ENCODE data around the gene INHA. TPM values are rescaled to one million over a fixed set of nuclear protein-coding genes. Genes with fewer than 3 reads are reported as not detected.

INHA gene
- total RNA-seq, 2 experiments from 2014 or later, result not detected

DNA sequence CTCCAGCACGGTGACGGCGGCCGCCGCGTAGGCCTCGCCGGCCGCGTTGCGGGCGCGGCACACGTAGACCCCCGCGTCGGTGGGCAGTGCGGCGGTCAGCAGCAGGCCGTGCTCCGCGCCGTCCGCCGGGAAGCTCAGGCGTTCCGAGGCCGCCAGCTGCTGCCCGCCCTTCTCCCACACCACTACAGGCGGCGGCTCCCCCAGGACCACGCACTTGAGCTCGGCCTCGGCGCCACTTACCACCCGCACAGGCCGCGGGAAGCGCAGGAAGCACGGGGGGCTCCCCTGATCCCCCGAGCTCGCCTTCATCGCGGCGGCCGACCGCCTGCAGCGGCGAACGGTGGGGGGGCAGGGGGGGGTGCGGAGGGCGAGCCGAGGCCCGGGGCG lies 1.2 kb upstream of the INHA start:
- Mint-ChIP-seq H3K9me3 (no peaks in the 10 kb centered on the region), H3K36me3 (no peaks in the 10 kb centered on the region), H3K27me3 (peaks cover 38% of the 10 kb centered on the region), H3K4me3 (no peak overlapping the region), H3K4me1 (ENCODE audit: low read depth) (no peaks in the 10 kb centered on the region), H3K27ac (no peak overlapping the region)
- ChIA-PET POLR2A (no interaction called here), CTCF (interaction anchor here (1.5 to 2.1 kb wide), 3 partner anchors 10 to 75 kb away, joined by 3 to 24 read pairs (median 4); no protein-coding TSS in a partner anchor)
- DNase-seq, result no peak
- intact Hi-C loops (cut with micrococcal nuclease), result no loop called here

DNA sequence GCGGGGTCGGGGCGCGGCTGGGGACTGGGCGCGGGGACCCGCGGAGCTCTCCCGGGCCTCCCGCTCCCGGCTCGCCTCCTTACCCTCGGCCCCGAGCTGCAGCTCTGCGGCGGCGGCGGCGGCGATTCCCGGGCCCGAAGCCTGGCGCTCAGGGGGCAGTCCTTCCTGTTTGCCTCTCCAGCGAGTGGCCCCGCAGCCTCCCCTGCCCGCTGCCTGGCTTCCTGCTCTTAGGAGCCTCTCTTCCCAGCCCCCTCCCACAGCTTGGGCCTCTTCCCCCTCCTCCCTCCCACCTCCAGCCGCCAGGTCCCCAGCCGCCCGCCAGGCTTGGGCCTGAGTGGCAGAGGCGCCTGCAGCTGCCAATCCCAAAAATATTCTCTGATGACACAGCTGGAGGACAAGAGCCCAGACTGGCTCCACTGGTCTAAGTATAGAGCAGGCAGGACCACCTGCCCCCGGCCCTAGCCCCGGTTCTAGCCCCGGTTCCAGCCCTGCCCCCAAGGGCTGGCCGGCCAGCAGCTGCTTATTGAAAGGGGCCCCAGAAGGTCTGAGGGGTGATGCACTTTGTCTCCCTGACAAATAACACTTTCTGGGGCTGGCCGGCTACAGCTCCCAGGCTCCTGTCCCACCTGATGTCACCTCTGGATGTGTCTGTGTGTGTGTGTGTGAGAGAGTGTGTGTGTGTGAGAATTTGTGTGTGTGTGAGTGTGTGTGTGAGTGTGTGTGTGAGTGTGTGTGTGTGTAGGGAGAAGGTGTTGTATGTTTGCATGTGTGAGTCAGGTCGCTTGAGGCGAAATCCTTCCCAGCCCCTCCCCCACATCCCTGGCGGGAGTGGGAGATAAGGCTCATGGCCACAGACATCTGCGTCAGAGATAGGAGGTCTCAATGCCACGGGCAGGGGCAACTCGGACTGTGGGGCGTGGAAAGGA lies 536 bp upstream of the INHA start, which contains the start of gene OBSL1:
TSS of gene OBSL1 (minus strand) at position 229 of the 926 bp plus-strand sequence. CDS start 307 bp downstream, outside the sequence.
- no peaks in the 10 kb centered on the region for H3K4me1 Mint-ChIP-seq (ENCODE audit: low read depth)
- H3K36me3 Mint-ChIP-seq, result no peaks in the 10 kb centered on the region
- POLR2A ChIA-PET, result no interaction called here
- no peak for DNase-seq
- CTCF ChIA-PET, result interaction anchor here (1.5 to 2.1 kb wide), 3 partner anchors 11 to 76 kb away, joined by 3 to 24 read pairs (median 4); no protein-coding TSS in a partner anchor
- no peak within 1 kb of the TSS for H3K27ac Mint-ChIP-seq
- peaks cover 38% of the 10 kb centered on the region for H3K27me3 Mint-ChIP-seq
- H3K9me3 Mint-ChIP-seq, result no peaks in the 10 kb centered on the region
- intact Hi-C loops (cut with micrococcal nuclease), result no loop called here
- peak within 1 kb of the TSS; percentile 37 for H3K4me3 Mint-ChIP-seq

DNA sequence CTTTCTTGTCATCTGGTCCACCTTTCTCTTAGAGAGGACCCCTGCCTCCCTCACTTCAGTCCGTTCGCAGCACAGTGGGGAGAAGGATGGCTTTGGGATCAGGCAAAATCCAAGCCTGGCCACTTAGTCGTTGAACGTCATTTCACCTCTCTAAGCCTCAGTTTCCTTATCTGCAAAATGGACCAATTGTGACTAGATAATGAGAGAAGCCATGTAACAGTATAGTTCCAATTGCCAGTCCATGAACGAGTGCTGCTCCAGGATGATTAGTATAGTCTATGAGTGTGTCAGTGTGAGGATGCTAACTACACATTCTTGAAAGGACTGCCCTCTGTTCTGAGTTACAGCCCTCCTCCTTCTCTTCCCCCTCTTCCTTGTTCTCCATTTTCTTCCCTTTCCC lies 1.1 kb downstream of the INHA start:
- H3K36me3 Mint-ChIP-seq, result no peaks in the 10 kb centered on the region
- POLR2A ChIA-PET, result no interaction called here
- DNase-seq, result no peak
- H3K4me3 Mint-ChIP-seq, result no peak overlapping the region
- H3K4me1 Mint-ChIP-seq (ENCODE audit: low read depth), result no peaks in the 10 kb centered on the region
- intact Hi-C loops (cut with micrococcal nuclease), result no loop called here
- H3K27me3 Mint-ChIP-seq, result peaks cover 40% of the 10 kb centered on the region
- no peaks in the 10 kb centered on the region for H3K9me3 Mint-ChIP-seq
- H3K27ac Mint-ChIP-seq, result no peak overlapping the region
- CTCF ChIA-PET, result interaction anchor here (0.6 kb wide), 1 partner anchor 11 kb away, joined by 4 read pairs; no protein-coding TSS in a partner anchor

DNA sequence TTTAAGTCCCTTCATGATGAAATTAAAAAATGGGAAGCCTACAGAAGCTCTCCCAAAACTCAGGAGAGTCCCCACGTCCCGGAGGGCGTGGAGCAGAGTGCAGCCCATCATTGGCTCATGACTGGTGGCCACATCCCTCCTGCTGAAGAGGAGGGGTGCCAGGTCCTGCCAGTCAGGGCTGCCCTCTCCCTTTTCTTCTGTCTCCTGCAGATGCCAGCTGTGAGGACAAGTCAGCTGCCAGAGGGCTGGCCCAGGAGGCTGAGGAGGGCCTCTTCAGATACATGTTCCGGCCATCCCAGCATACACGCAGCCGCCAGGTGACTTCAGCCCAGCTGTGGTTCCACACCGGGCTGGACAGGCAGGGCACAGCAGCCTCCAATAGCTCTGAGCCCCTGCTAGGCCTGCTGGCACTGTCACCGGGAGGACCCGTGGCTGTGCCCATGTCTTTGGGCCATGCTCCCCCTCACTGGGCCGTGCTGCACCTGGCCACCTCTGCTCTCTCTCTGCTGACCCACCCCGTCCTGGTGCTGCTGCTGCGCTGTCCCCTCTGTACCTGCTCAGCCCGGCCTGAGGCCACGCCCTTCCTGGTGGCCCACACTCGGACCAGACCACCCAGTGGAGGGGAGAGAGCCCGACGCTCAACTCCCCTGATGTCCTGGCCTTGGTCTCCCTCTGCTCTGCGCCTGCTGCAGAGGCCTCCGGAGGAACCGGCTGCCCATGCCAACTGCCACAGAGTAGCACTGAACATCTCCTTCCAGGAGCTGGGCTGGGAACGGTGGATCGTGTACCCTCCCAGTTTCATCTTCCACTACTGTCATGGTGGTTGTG lies 2.6 kb downstream of the INHA start:
- no peaks in the 10 kb centered on the region for H3K9me3 Mint-ChIP-seq

DNA sequence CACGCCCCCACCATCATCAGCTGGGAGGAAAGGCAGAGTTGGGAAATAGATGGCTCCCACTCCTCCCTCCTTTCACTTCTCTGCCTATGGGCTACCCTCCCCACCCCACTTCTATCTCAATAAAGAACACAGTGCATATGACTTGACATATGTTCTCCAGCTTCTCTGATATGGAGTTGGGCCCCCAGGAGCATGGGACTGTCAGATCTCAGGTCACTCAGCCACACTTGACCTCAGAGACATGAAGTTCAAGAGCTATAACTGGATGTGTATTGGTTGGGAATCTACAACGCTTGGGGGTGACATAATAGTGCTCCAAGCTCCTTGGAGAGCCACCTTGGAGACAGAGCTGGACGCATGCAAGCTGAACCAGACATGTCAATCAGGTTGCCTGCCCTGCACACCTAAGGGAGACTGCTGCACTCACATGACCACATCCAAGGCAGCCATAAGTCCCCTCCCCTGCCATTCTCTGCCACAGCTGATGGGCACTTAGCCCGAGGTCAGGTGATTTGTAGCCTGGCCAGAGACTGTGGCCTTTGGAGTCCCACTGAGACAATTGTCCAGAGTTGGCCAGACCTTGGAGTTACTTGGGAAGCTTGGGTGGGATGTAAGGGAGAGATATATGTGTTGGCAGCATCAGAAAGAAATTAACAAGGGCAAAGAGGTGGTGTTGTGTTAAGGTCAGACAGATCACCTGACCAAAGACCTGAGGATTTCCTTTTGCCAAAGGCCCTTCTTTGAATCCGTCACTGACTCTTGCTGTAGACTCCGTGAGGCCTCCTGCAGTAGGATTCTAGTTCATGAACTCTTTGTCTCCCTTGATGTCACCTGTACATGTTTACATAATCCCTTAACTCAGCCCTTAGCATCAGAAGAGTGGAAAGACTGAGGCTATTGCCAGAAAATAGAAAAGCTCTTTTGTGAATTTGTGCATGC lies 3.7 kb downstream of the INHA start:
- POLR2A ChIA-PET, result no interaction called here
- no peaks in the 10 kb centered on the region for H3K4me1 Mint-ChIP-seq (ENCODE audit: low read depth)
- CTCF ChIA-PET, result interaction anchor here (1.2 kb wide), 1 partner anchor 16 kb away, joined by 5 read pairs; no protein-coding TSS in a partner anchor
- intact Hi-C loops (cut with micrococcal nuclease), result no loop called here
- no peak overlapping the region for H3K27ac Mint-ChIP-seq
- no peak for DNase-seq
- no peaks in the 10 kb centered on the region for H3K36me3 Mint-ChIP-seq
- peaks cover 24% of the 10 kb centered on the region for H3K27me3 Mint-ChIP-seq
- H3K4me3 Mint-ChIP-seq, result no peak overlapping the region
- no peaks in the 10 kb centered on the region for H3K9me3 Mint-ChIP-seq

More for the DNA sequence above, 2.6 kb downstream of the INHA start:
- H3K4me1 Mint-ChIP-seq (ENCODE audit: low read depth), result no peaks in the 10 kb centered on the region
- no peaks in the 10 kb centered on the region for H3K36me3 Mint-ChIP-seq
- ChIA-PET POLR2A (no interaction called here), CTCF (no interaction called here)
- H3K4me3 Mint-ChIP-seq, result no peak overlapping the region
- DNase-seq, result no peak
- intact Hi-C loops (cut with micrococcal nuclease), result no loop called here
- peaks cover 30% of the 10 kb centered on the region for H3K27me3 Mint-ChIP-seq
- H3K27ac Mint-ChIP-seq, result no peak overlapping the region

DNA sequence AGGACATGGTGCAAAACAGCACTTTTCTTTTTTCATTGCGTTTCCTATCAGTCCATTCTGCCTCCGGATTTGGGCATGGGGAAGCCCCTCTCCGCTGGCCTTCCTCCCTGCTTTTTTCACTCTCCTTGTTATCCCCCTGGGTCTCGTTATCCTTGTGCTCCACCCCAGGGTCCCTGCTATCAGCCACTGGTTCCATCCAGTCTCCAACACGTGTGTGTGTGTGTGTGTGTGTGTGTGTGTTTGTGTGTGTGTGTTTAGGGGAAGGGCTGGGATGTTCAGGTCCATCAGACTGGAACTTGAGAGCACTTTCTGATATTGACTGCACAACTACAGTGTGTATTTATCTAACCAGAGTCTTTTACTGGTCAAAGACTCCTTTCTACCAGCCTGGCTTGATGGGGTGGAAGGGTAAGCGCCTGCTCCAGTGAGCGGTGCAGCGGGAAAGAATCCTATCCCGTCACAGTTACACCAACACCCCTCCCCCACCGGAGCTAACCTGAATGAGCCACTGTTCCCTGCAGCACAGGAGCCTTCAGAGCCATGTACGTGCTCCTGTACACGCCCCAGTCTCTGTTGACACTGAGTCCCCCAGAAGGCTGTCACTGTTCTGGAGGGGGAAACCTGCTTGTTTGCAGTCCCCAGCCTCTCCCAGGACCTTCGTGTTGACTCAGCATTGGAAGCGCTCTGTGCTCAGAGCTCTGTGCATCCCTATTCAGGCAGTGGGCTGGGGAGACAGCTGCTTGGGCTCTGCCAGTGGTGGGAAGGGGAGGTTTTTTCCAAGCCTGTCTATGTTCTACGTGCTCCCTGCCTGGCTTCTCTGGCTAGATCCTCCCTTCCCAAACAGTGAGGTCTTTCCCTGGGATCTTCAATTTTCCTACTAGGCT lies 4.6 kb downstream of the INHA start:
- intact Hi-C loops (cut with micrococcal nuclease), result no loop called here
- Mint-ChIP-seq H3K4me1 (ENCODE audit: low read depth) (no peaks in the 10 kb centered on the region), H3K9me3 (no peaks in the 10 kb centered on the region), H3K27ac (no peak overlapping the region), H3K4me3 (no peak overlapping the region), H3K36me3 (no peaks in the 10 kb centered on the region), H3K27me3 (peaks cover 23% of the 10 kb centered on the region)
- POLR2A ChIA-PET, result no interaction called here
- CTCF ChIA-PET, result interaction anchor here (1.2 kb wide), 1 partner anchor 16 kb away, joined by 5 read pairs; no protein-coding TSS in a partner anchor
- DNase-seq, result no peak

DNA sequence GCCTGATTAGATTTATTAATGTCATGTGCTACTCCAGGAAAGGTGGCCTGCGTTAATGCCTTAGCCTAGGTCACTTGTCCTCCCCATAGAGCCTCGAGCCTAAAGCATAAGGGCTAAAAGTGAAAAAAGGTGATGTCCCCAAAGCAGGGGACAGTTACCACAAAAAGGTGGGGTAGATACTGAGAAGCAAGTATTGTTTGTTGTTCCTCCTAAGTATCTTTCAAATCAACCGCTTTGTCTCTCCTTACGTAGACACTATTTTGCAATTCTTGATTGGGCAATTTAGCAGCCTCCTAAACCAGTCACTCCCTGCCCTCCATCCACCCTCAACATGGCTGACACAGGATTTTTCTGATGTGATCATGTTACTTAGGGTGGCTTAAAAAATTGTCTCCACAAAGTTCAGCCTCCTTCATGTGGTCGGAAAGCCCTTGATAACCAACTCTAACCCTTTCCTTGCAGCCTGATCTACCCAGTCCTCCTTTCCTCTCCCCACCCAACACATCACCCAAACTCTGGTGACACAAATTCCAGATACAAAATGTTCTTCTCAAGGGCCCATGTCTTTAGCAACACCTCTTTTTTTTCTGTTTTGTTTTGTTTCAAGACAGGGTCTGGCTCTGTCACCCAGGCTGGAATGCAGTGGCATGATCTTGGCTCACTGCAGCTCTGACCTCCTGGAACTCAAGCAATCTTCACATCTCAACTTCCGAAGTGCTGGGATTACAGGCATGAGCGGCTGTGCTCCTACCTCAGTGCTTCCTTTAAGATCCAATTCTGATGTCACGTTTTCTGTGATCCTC lies 6.9 kb downstream of the INHA start:
- DNase-seq, result no peak
- Mint-ChIP-seq H3K4me3 (no peak overlapping the region), H3K4me1 (ENCODE audit: low read depth) (no peaks in the 10 kb centered on the region), H3K27ac (no peak overlapping the region), H3K27me3 (peaks cover 11% of the 10 kb centered on the region), H3K36me3 (no peaks in the 10 kb centered on the region), H3K9me3 (no peaks in the 10 kb centered on the region)
- POLR2A ChIA-PET, result no interaction called here
- CTCF ChIA-PET, result no interaction called here
- intact Hi-C loops (cut with micrococcal nuclease), result no loop called here

DNA sequence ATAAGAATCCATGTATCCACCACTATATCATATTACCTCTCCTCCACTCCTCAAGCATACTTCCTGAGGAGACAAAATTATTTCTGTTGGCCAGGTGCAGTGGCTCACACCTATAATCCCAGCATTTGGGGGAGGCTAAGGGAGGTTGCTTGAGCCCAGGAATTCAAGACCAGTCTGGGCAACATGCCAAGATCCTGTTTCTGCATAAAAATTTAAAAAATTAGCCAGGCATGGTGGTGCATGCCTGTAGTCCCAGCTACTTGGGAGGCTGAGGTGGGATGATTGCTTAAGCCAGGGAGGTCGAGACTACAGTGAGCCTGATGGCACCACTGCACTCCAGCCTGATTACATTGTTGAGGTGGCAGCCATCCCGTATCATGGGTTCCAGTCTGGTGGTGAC lies 9.2 kb downstream of the INHA start:
- CTCF ChIA-PET, result no interaction called here
- Mint-ChIP-seq H3K27me3 (peaks cover 14% of the 10 kb centered on the region), H3K27ac (no peak overlapping the region), H3K36me3 (no peaks in the 10 kb centered on the region), H3K4me3 (no peak overlapping the region), H3K9me3 (no peaks in the 10 kb centered on the region), H3K4me1 (ENCODE audit: low read depth) (no peaks in the 10 kb centered on the region)
- intact Hi-C loops (cut with micrococcal nuclease), result no loop called here
- POLR2A ChIA-PET, result no interaction called here
- no peak for DNase-seq

DNA sequence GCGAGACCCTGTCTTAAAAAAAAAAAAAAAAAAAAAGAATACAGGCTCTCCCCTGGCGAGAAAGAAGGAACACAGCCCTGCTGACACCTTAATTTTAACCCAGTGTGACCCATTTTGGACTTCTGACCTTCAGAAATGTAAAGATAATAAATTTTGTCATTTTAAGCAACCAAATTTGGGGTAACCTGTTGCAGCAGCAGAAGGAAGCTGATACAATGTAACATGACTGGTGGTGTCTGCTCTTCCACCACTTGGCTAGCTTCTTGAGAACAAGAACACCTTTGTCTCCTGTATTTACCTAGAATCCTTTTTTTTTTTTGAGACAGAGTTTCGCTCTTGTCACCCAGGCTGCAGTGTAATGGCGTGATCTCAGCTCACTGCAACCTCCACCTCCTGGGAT lies 19.0 kb downstream of the INHA start:
- H3K9me3 Mint-ChIP-seq, result no peaks in the 10 kb centered on the region
- H3K4me3 Mint-ChIP-seq, result no peak overlapping the region
- intact Hi-C loops (cut with micrococcal nuclease), result no loop called here
- CTCF ChIA-PET, result interaction anchor here (0.9 to 1.5 kb wide), 3 partner anchors 8 to 51 kb away, joined by 3 read pairs; partner anchors contain the start of genes CHPF and TMEM198
- no peaks in the 10 kb centered on the region for H3K36me3 Mint-ChIP-seq
- H3K4me1 Mint-ChIP-seq (ENCODE audit: low read depth), result no peaks in the 10 kb centered on the region
- no peak overlapping the region for H3K27ac Mint-ChIP-seq
- POLR2A ChIA-PET, result no interaction called here
- H3K27me3 Mint-ChIP-seq, result peaks cover 8% of the 10 kb centered on the region
- DNase-seq, result no peak

DNA sequence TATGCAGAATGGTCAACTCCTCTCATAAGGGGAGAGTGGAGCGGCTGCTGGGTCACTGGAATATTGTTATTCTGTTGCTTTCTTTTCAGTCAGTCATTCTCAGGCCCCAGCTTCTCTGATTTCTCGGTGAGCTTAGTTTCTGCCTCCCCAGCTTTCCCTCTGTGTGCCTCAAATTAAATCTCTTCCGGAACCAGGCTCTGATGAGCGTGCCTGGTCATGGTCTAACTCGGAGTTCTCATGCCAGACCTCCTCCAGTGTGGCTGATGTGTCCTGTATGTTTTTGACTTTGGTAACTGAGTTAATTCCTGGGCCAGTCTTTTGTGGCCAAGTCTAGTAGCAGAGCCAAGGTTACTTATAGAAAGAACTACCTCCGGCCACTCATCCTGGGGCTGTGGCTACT lies 20.6 kb downstream of the INHA start:
- no peaks in the 10 kb centered on the region for H3K9me3 Mint-ChIP-seq
- no peak for DNase-seq
- peaks cover 6% of the 10 kb centered on the region for H3K27me3 Mint-ChIP-seq
- no peak overlapping the region for H3K4me3 Mint-ChIP-seq
- H3K4me1 Mint-ChIP-seq (ENCODE audit: low read depth), result no peaks in the 10 kb centered on the region
- no peak overlapping the region for H3K27ac Mint-ChIP-seq
- H3K36me3 Mint-ChIP-seq, result no peaks in the 10 kb centered on the region
- CTCF ChIA-PET, result interaction anchor here (0.6 kb wide), 1 partner anchor 32 kb away, joined by 3 read pairs; no protein-coding TSS in a partner anchor
- POLR2A ChIA-PET, result no interaction called here
- intact Hi-C loops (cut with micrococcal nuclease), result no loop called here
